ENCODE measurements around the gene FAXDC2.

Gene FAXDC2

GRCh38 chr5:154850255-154851062 is at the start of gene FAXDC2:
Gene FAXDC2 (minus strand): TSS chr5:154850603. CDS start chr5:154838178, 12,425 bp downstream.
- DNase-seq (ENCODE audit: low read depth), result no peak

- DNase-seq (ENCODE audit: low read depth), result no peak
Observed at GRCh38 chr5:154900066-154900465, 49.7 kb upstream of the FAXDC2 start.

GRCh38 chr5:154899151-154899816 is 48.9 kb upstream of the FAXDC2 start:
- DNase-seq (ENCODE audit: low read depth), result no peak

GRCh38 chr5:154898210-154898609 is 47.8 kb upstream of the FAXDC2 start:
- DNase-seq (ENCODE audit: low read depth), result no peak

GRCh38 chr5:154896562-154897165 is 46.3 kb upstream of the FAXDC2 start:
- no peak for DNase-seq (ENCODE audit: low read depth)

- no peak for DNase-seq (ENCODE audit: low read depth)
Observed at GRCh38 chr5:154895606-154896561, 45.5 kb upstream of the FAXDC2 start.

GRCh38 chr5:154893381-154893780 is 43.0 kb upstream of the FAXDC2 start:
- no peak for DNase-seq (ENCODE audit: low read depth)

- no peak for DNase-seq (ENCODE audit: low read depth)
Observed at GRCh38 chr5:154892369-154892771, 42.0 kb upstream of the FAXDC2 start.

- DNase-seq (ENCODE audit: low read depth), result no peak
Observed at GRCh38 chr5:154885439-154885838, 35.0 kb upstream of the FAXDC2 start.

- DNase-seq (ENCODE audit: low read depth), result no peak
Observed at GRCh38 chr5:154884424-154884823, 34.0 kb upstream of the FAXDC2 start.

GRCh38 chr5:154881986-154882385 is 31.6 kb upstream of the FAXDC2 start:
- DNase-seq (ENCODE audit: low read depth), result no peak

GRCh38 chr5:154878642-154879335 is 28.4 kb upstream of the FAXDC2 start:
- no peak for DNase-seq (ENCODE audit: low read depth)

GRCh38 chr5:154873791-154874331 is 23.5 kb upstream of the FAXDC2 start:
- DNase-seq (ENCODE audit: low read depth), result no peak

GRCh38 chr5:154871734-154872133 is 21.3 kb upstream of the FAXDC2 start:
- no peak for DNase-seq (ENCODE audit: low read depth)

GRCh38 chr5:154868702-154869101 is 18.3 kb upstream of the FAXDC2 start:
- no peak for DNase-seq (ENCODE audit: low read depth)

- no peak for DNase-seq (ENCODE audit: low read depth)
Observed at GRCh38 chr5:154866841-154867240, 16.4 kb upstream of the FAXDC2 start.

- no peak for DNase-seq (ENCODE audit: low read depth)
Observed at GRCh38 chr5:154865466-154866184, 15.2 kb upstream of the FAXDC2 start.

- no peak for DNase-seq (ENCODE audit: low read depth)
Observed at GRCh38 chr5:154863291-154864080, 13.1 kb upstream of the FAXDC2 start.

GRCh38 chr5:154862766-154863165 is 12.4 kb upstream of the FAXDC2 start:
- no peak for DNase-seq (ENCODE audit: low read depth)
